CD14-positive monocyte (primary cell): ENCODE results near the gene ITGB3BP. TPM values are rescaled to one million over a fixed set of nuclear protein-coding genes. Genes with fewer than 3 reads are reported as not detected.

ENCODE experiments used
- DNase-seq, 3 donors: peaks; one replicate each; pipeline ENCODE4 v3.0.0-alpha.2; 2011 to 2022
- H2AFZ ChIP-seq: 2 replicates; pipeline ENCODE4 v1.6.0; 2012; ENCODE audit warnings: mild to moderate bottlenecking, low read depth, low read length, inconsistent platforms; ENCODE audit not compliant: insufficient read depth, poor library complexity, severe bottlenecking
- H3K27ac ChIP-seq, 2 donors: 1 replicate in 1 of 2; 2 replicates in 1 of 2; pipeline ENCODE4 v1.5.1; 2012 to 2013; ENCODE audit warnings: low read length in 2 of 2, control low read depth in 1 of 2, inconsistent platforms in 1 of 2, low read depth in 1 of 2, mild to moderate bottlenecking in 1 of 2
- H3K27me3 ChIP-seq, 2 donors: one replicate each; pipeline versions ENCODE4 v1.6.0 to v1.6.1; 2011 to 2013; ENCODE audit warnings: low read length in 2 of 2; ENCODE audit not compliant: control insufficient read depth in 2 of 2, insufficient read depth in 2 of 2
- H3K36me3 ChIP-seq, 2 donors: replicated peaks in 1 of 2; 1 replicate in 1 of 2; 2 replicates in 1 of 2; pipeline versions ENCODE4 v1.5.1 to v1.6.1; 2012 to 2013; ENCODE audit warnings: low read length in 2 of 2, control low read depth in 1 of 2, inconsistent platforms in 1 of 2, mild to moderate bottlenecking in 1 of 2; ENCODE audit not compliant: insufficient read depth in 2 of 2, control insufficient read depth in 1 of 2
- H3K4me1 ChIP-seq, 2 donors: 1 replicate in 1 of 2; 2 replicates in 1 of 2; pipeline versions ENCODE4 v1.5.1 to v1.6.1; 2012 to 2013; ENCODE audit warnings: low read length in 2 of 2, control low read depth in 1 of 2, inconsistent platforms in 1 of 2, mild to moderate bottlenecking in 1 of 2, moderate library complexity in 1 of 2; ENCODE audit not compliant: insufficient read depth in 2 of 2, control insufficient read depth in 1 of 2
- H3K4me2 ChIP-seq: replicated peaks from 2 replicates; pipeline ENCODE3; 2012; ENCODE audit warnings: low read length, moderate library complexity, mild to moderate bottlenecking; ENCODE audit not compliant: poor library complexity, severe bottlenecking; ENCODE audit errors: extremely low read depth
- H3K4me3 ChIP-seq, 3 experiments: fragments of 200-600 bp in 1 of 3; sonication (generic) in 1 of 3; replicated peaks in 1 of 3; 1 replicate in 2 of 3; 2 replicates in 1 of 3; pipeline ENCODE4 v1.5.1; 2011 to 2013; ENCODE audit warnings: low read length in 3 of 3, mild to moderate bottlenecking in 3 of 3, control low read depth in 2 of 3, low read depth in 2 of 3, inconsistent platforms in 1 of 3, moderate library complexity in 1 of 3
- H3K79me2 ChIP-seq: 2 replicates; pipeline ENCODE4 v1.6.0; 2012; ENCODE audit warnings: mild to moderate bottlenecking, control low read depth, inconsistent platforms, low read length, moderate library complexity; ENCODE audit not compliant: insufficient read depth
- H3K9ac ChIP-seq: 2 replicates; pipeline ENCODE4 v1.6.0; 2017; ENCODE audit warnings: low read length, mild to moderate bottlenecking; ENCODE audit not compliant: insufficient read depth, poor library complexity, severe bottlenecking
- H3K9me3 ChIP-seq, 2 donors: replicated peaks in 1 of 2; 1 replicate in 1 of 2; 2 replicates in 1 of 2; pipeline versions ENCODE4 v1.5.1 to v1.6.1; 2012 to 2013; ENCODE audit warnings: low read length in 2 of 2, control low read depth in 1 of 2; ENCODE audit not compliant: control insufficient read depth in 1 of 2, insufficient read depth in 1 of 2
- H4K20me1 ChIP-seq: 2 replicates; pipeline ENCODE4 v1.6.0; 2012; ENCODE audit warnings: mild to moderate bottlenecking, low read length, control low read depth, moderate library complexity; ENCODE audit not compliant: insufficient read depth
- H3K27ac Mint-ChIP-seq, 7 donors: one replicate each; pipeline ENCODE4 v1.8.0; 2020; ENCODE audit warnings: mild to moderate bottlenecking in 7 of 7, mixed read lengths in 7 of 7, moderate library complexity in 6 of 7, inconsistent platforms in 2 of 7
- H3K27me3 Mint-ChIP-seq, 3 donors: one replicate each; pipeline ENCODE4 v1.8.0; 2021 to 2022; ENCODE audit warnings: low read depth in 3 of 3, mild to moderate bottlenecking in 3 of 3, mixed read lengths in 3 of 3, moderate library complexity in 3 of 3, inconsistent platforms in 1 of 3
- H3K36me3 Mint-ChIP-seq, 2 donors: one replicate each; pipeline ENCODE4 v1.8.0; 2020; ENCODE audit warnings: mixed read lengths in 2 of 2, inconsistent platforms in 1 of 2, mild to moderate bottlenecking in 1 of 2
- H3K4me1 Mint-ChIP-seq: one replicate; pipeline ENCODE4 v1.8.0; 2020; ENCODE audit warnings: mild to moderate bottlenecking, mixed read lengths
- H3K4me3 Mint-ChIP-seq, 2 donors: one replicate each; pipeline ENCODE4 v1.8.0; 2020; ENCODE audit warnings: mild to moderate bottlenecking in 2 of 2, mixed read lengths in 2 of 2, moderate library complexity in 1 of 2
- H3K9me3 Mint-ChIP-seq, 7 donors: one replicate each; pipeline ENCODE4 v1.8.0; 2020 to 2022; ENCODE audit warnings: mixed read lengths in 7 of 7, mild to moderate bottlenecking in 6 of 7, moderate library complexity in 6 of 7, inconsistent platforms in 2 of 7
- WGBS: methylation state at CpG from one replicate; pipeline ENCODE4 v1.1.5; 2013; ENCODE audit warnings: missing lambda C conversion rate; ENCODE audit not compliant: insufficient coverage; 5-methylcytosine and 5-hydroxymethylcytosine counted together
- intact Hi-C, 2 donors: fragments of 100-400 bp; cut with micrococcal nuclease; formaldehyde crosslinking; loops; one replicate each; pipeline versions ENCODE4 v1.15.0 to v1.15.1; 2023
- polyA plus RNA-seq, 3 donors: library from polyadenylated mRNA; depleted of rRNA in 1 of 3; unstranded in 2 of 3; stranded (reverse) in 1 of 3; fragments of 300-500 nt in 2 of 3; fragments of >200 nt in 1 of 3; fragmentation: Illumina TruSeq in 2 of 3; gene quantifications; 1 replicate in 2 of 3; 2 replicates in 1 of 3; pipeline ENCODE4 v1.2.3, GENCODE V29; 2012 to 2021
- TF ChIP-seq, protein P1 (sequence below): fragments of 200-600 bp; IDR thresholded peaks from one replicate; pipeline ENCODE4 v1.8.0; 2022; ENCODE audit warnings: antibody characterized with exemption, mild to moderate bottlenecking

Gene ITGB3BP
- polyA plus RNA-seq, 3 donors, result 5.2 to 7.0 (median 6.6) TPM

DNA sequence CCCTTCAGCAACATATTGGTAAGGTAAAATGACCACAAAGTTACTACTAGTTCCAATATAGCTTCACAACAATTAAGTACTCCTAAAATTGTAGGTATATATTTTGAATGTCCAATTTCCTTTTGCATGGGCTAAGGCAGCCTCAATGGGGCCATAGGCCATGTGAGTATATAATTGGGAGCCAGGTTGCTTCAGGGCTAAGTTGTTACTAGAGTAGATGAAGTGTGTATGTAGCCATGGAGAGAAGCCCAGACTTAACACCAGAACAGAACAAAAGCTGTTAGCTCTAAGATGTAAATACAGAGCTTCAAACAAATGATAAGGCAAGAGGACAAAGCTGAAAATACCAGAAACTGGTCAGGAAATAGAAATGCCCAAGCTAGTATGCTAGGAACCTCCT, 16.2 kb downstream of the ITGB3BP start:
- no peak overlapping the region for H3K9ac ChIP-seq
- H3K27ac ChIP-seq, result no peak overlapping the region
- peaks cover 0 to 20% (median 3%) of the 10 kb centered on the region in 7 donors for H3K9me3 Mint-ChIP-seq
- no peak overlapping the region for H3K4me3 ChIP-seq
- no peaks in the 10 kb centered on the region for H3K4me1 ChIP-seq
- H3K27ac Mint-ChIP-seq, result no peak overlapping the region
- intact Hi-C loops, result no loop called here
- no peaks in the 10 kb centered on the region for H3K4me1 Mint-ChIP-seq
- H3K27me3 Mint-ChIP-seq, result no peaks in the 10 kb centered on the region
- H3K27me3 ChIP-seq, result no peaks in the 10 kb centered on the region
- H3K36me3 Mint-ChIP-seq, result peaks cover 19 to 21% of the 10 kb centered on the region in 2 donors
- no peaks in the 10 kb centered on the region for H4K20me1 ChIP-seq
- no peaks in the 10 kb centered on the region for H3K79me2 ChIP-seq
- H3K36me3 ChIP-seq, result peaks cover 14 to 20% of the 10 kb centered on the region in 2 donors
- DNase-seq, result no peak
- no peak overlapping the region for H3K4me3 Mint-ChIP-seq
- TF ChIP-seq, protein P1, sequence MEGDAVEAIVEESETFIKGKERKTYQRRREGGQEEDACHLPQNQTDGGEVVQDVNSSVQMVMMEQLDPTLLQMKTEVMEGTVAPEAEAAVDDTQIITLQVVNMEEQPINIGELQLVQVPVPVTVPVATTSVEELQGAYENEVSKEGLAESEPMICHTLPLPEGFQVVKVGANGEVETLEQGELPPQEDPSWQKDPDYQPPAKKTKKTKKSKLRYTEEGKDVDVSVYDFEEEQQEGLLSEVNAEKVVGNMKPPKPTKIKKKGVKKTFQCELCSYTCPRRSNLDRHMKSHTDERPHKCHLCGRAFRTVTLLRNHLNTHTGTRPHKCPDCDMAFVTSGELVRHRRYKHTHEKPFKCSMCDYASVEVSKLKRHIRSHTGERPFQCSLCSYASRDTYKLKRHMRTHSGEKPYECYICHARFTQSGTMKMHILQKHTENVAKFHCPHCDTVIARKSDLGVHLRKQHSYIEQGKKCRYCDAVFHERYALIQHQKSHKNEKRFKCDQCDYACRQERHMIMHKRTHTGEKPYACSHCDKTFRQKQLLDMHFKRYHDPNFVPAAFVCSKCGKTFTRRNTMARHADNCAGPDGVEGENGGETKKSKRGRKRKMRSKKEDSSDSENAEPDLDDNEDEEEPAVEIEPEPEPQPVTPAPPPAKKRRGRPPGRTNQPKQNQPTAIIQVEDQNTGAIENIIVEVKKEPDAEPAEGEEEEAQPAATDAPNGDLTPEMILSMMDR, result no peak
- H3K4me2 ChIP-seq, result no peak overlapping the region
- no peak overlapping the region for H2AFZ ChIP-seq
- no peaks in the 10 kb centered on the region for H3K9me3 ChIP-seq

DNA sequence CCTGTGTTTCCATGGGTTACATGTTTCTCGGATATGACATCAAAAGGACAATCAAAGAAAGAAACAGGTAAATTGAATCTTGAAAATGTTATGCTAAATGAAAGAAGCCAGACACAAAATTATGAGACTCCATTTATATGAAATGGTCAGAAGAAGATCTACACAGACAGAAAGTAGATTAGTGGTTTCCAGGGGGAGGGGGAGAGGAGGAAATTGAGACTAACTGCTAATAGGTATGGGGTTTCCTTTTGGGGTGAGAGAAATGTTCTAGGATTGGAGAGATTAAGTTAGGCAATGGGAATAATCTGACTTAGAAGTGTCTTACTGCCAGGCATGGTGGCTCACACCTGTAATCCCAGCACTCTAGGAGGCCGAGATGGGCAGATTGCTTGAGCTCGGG, 21.8 kb downstream of the ITGB3BP start:
- no peaks in the 10 kb centered on the region for H3K4me1 ChIP-seq
- no peak overlapping the region for H3K4me3 ChIP-seq
- no CpG with 5 or more reads among the region's 3 CpGs for WGBS
- TF ChIP-seq, protein P1, result no peak
- peaks cover 0 to 17% (median 3%) of the 10 kb centered on the region in 7 donors for H3K9me3 Mint-ChIP-seq
- peaks cover 15 to 17% of the 10 kb centered on the region in 2 donors for H3K36me3 Mint-ChIP-seq
- no peaks in the 10 kb centered on the region for H3K79me2 ChIP-seq
- H3K4me2 ChIP-seq, result no peak overlapping the region
- no peak overlapping the region for H3K27ac ChIP-seq
- peaks cover 6% of the 10 kb centered on the region for H3K4me1 Mint-ChIP-seq
- no peaks in the 10 kb centered on the region for H3K9me3 ChIP-seq
- no peak overlapping the region for H3K4me3 Mint-ChIP-seq
- peaks cover 2% of the 10 kb centered on the region in 2 donors for H3K36me3 ChIP-seq
- no peaks in the 10 kb centered on the region for H4K20me1 ChIP-seq
- peaks cover 0 to 2% (median 0%) of the 10 kb centered on the region in 3 donors for H3K27me3 Mint-ChIP-seq
- no peak overlapping the region for H3K9ac ChIP-seq
- DNase-seq, result no peak
- H3K27me3 ChIP-seq, result no peaks in the 10 kb centered on the region
- H3K27ac Mint-ChIP-seq, result no peak overlapping the region
- H2AFZ ChIP-seq, result no peak overlapping the region
- intact Hi-C loops, result no loop called here
